ENCODE data around the gene LCN10. TPM values are rescaled to one million over a fixed set of nuclear protein-coding genes. Genes with fewer than 3 reads are reported as not detected.
A peak's percentile ranks its signal among the peaks of the same experiment; 100 is the strongest.

LCN10 gene
- total RNA-seq, 1 donor from 2014 or later: not detected

GRCh38 chr9:136729144-136729543 lies 13.6 kb downstream of the LCN10 start:
- Mint-ChIP-seq H3K27ac (ENCODE audit: unreplicated experiment) (no peak overlapping the region), H3K27me3 (ENCODE audit: low read depth) (no peaks in the 10 kb centered on the region), H3K9me3 (ENCODE audit: low read depth) (no peaks in the 10 kb centered on the region), H3K4me1 (ENCODE audit: low read depth) (peaks cover 41% of the 10 kb centered on the region), H3K4me3 (ENCODE audit: unreplicated experiment) (peak overlapping the region; percentile 70), H3K36me3 (ENCODE audit: low read depth) (peaks cover 15% of the 10 kb centered on the region)
- no peak for DNase-seq (ENCODE audit: low spot score)
- TF ChIP-seq, protein P1, sequence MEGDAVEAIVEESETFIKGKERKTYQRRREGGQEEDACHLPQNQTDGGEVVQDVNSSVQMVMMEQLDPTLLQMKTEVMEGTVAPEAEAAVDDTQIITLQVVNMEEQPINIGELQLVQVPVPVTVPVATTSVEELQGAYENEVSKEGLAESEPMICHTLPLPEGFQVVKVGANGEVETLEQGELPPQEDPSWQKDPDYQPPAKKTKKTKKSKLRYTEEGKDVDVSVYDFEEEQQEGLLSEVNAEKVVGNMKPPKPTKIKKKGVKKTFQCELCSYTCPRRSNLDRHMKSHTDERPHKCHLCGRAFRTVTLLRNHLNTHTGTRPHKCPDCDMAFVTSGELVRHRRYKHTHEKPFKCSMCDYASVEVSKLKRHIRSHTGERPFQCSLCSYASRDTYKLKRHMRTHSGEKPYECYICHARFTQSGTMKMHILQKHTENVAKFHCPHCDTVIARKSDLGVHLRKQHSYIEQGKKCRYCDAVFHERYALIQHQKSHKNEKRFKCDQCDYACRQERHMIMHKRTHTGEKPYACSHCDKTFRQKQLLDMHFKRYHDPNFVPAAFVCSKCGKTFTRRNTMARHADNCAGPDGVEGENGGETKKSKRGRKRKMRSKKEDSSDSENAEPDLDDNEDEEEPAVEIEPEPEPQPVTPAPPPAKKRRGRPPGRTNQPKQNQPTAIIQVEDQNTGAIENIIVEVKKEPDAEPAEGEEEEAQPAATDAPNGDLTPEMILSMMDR (IDR thresholded peaks at IDR 0.05): no peak

- no peak for DNase-seq (ENCODE audit: low spot score)
- Mint-ChIP-seq H3K9me3 (ENCODE audit: low read depth) (no peaks in the 10 kb centered on the region), H3K27me3 (ENCODE audit: low read depth) (no peaks in the 10 kb centered on the region), H3K4me3 (ENCODE audit: unreplicated experiment) (peak overlapping the region; percentile 70), H3K27ac (ENCODE audit: unreplicated experiment) (peak overlapping the region; percentile 54), H3K4me1 (ENCODE audit: low read depth) (peaks cover 44% of the 10 kb centered on the region), H3K36me3 (ENCODE audit: low read depth) (peaks cover 19% of the 10 kb centered on the region)
- TF ChIP-seq, protein P1 (IDR thresholded peaks at IDR 0.05): no peak
These were observed 14.1 kb downstream of the LCN10 start for GRCh38 chr9:136728548-136729123.

GRCh38 chr9:136728080-136728547 lies 14.6 kb downstream of the LCN10 start:
- Mint-ChIP-seq H3K9me3 (ENCODE audit: low read depth) (no peaks in the 10 kb centered on the region), H3K4me1 (ENCODE audit: low read depth) (peaks cover 44% of the 10 kb centered on the region), H3K4me3 (ENCODE audit: unreplicated experiment) (peak overlapping the region; percentile 90), H3K36me3 (ENCODE audit: low read depth) (peaks cover 21% of the 10 kb centered on the region), H3K27me3 (ENCODE audit: low read depth) (no peaks in the 10 kb centered on the region), H3K27ac (ENCODE audit: unreplicated experiment) (no peak overlapping the region)
- TF ChIP-seq, protein P1 (IDR thresholded peaks at IDR 0.05): peak; percentile 91
- no peak for DNase-seq (ENCODE audit: low spot score)

DNA sequence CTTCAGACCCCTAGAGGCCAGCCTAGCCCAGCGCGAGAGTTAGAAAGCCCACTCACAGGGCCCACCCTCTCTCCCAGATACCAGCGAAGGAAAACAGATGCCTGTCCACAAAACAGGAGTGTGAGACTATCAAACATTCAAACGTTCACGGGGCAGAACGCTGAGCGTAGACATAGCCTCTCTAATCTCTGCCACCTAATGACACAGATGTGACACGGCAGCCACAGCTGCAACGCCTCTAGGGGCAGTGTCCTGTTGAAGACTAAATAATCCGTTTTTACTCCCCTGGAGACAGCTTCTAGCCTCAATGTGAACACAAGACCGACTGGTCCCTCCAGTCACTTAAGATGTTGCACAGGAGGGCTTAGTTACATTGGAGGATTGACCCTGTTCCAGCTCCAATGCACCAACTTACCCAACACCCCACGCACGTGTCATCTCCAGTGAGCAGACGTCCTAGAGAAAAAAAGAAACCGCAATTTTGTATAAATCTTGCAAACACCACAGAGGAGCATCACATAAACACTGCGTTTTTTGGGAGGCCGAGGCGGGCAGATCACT lies 16.0 kb downstream of the LCN10 start:
- H3K27ac Mint-ChIP-seq (ENCODE audit: unreplicated experiment): peak overlapping the region; percentile 87
- H3K4me3 Mint-ChIP-seq (ENCODE audit: unreplicated experiment): peak overlapping the region; percentile 90
- peaks cover 44% of the 10 kb centered on the region for H3K4me1 Mint-ChIP-seq (ENCODE audit: low read depth)
- DNase-seq (ENCODE audit: low spot score): no peak
- no peaks in the 10 kb centered on the region for H3K27me3 Mint-ChIP-seq (ENCODE audit: low read depth)
- TF ChIP-seq, protein P1 (IDR thresholded peaks at IDR 0.05): peak; percentile 71
- no peaks in the 10 kb centered on the region for H3K9me3 Mint-ChIP-seq (ENCODE audit: low read depth)
- peaks cover 21% of the 10 kb centered on the region for H3K36me3 Mint-ChIP-seq (ENCODE audit: low read depth)

- DNase-seq (ENCODE audit: low spot score): no peak
- peak overlapping the region; percentile 87 for H3K27ac Mint-ChIP-seq (ENCODE audit: unreplicated experiment)
- H3K9me3 Mint-ChIP-seq (ENCODE audit: low read depth): no peaks in the 10 kb centered on the region
- H3K4me1 Mint-ChIP-seq (ENCODE audit: low read depth): peaks cover 47% of the 10 kb centered on the region
- TF ChIP-seq, protein P1 (IDR thresholded peaks at IDR 0.05): no peak
- H3K36me3 Mint-ChIP-seq (ENCODE audit: low read depth): peaks cover 21% of the 10 kb centered on the region
- no peaks in the 10 kb centered on the region for H3K27me3 Mint-ChIP-seq (ENCODE audit: low read depth)
- peak overlapping the region; percentile 90 for H3K4me3 Mint-ChIP-seq (ENCODE audit: unreplicated experiment)
These were observed 16.6 kb downstream of the LCN10 start for GRCh38 chr9:136726118-136726517.

Data from chondrocyte (in vitro differentiated cells).